NCI-H2107 (cell line): ENCODE results near the gene RNF144A.

Source experiments
- DNase-seq: peaks from one replicate; lab custom pipeline; 2025; lab: John Stamatoyannopoulos, UW

The RNF144A gene

GRCh38 chr2:7007846-7008741 is 90.9 kb downstream of the RNF144A start:
- DNase-seq: no peak

- no peak for DNase-seq
Observed at GRCh38 chr2:7009207-7009911, 92.1 kb downstream of the RNF144A start.

- no peak for DNase-seq
Observed at GRCh38 chr2:7010391-7011054, 93.3 kb downstream of the RNF144A start.

GRCh38 chr2:7011356-7012083 is 94.3 kb downstream of the RNF144A start:
- no peak for DNase-seq

- no peak for DNase-seq
Observed at GRCh38 chr2:7012141-7012764, 95.0 kb downstream of the RNF144A start.

GRCh38 chr2:7013471-7014160 is 96.4 kb downstream of the RNF144A start:
- no peak for DNase-seq

GRCh38 chr2:7014174-7014640 is 97.0 kb downstream of the RNF144A start:
- DNase-seq: no peak

- no peak for DNase-seq
Observed at GRCh38 chr2:7015007-7015950, 98.1 kb downstream of the RNF144A start.

GRCh38 chr2:7016148-7016547 is 98.9 kb downstream of the RNF144A start:
- DNase-seq: no peak

GRCh38 chr2:7016601-7017211 is 99.5 kb downstream of the RNF144A start:
- no peak for DNase-seq

- DNase-seq: no peak
Observed at GRCh38 chr2:7017671-7018281, 100.6 kb downstream of the RNF144A start.

- DNase-seq: no peak
Observed at GRCh38 chr2:7018282-7018701, 101.1 kb downstream of the RNF144A start.

- DNase-seq: no peak
Observed at GRCh38 chr2:7018767-7019166, 101.6 kb downstream of the RNF144A start.

- DNase-seq: no peak
Observed at GRCh38 chr2:7019191-7019590, 102.0 kb downstream of the RNF144A start.

GRCh38 chr2:7020059-7020458 is 102.8 kb downstream of the RNF144A start:
- no peak for DNase-seq

GRCh38 chr2:7020468-7020867 is 103.3 kb downstream of the RNF144A start:
- no peak for DNase-seq

GRCh38 chr2:7020939-7021470 is 103.8 kb downstream of the RNF144A start:
- DNase-seq: no peak
